KMS-11 (cell line): Measurements from ENCODE around the gene TSPOAP1.

Experiments used
- H2AFZ ChIP-seq: fragments of 200-600 bp; sonication (generic); 2 replicates; pipeline ENCODE4 v1.6.1; 2016; ENCODE audit warnings: antibody characterized with exemption, mixed run types, low read depth
- H3K27ac ChIP-seq: fragments of 200-600 bp; sonication (generic); 2 replicates; pipeline ENCODE4 v1.6.1; 2016; ENCODE audit warnings: mild to moderate bottlenecking, mixed run types
- H3K27me3 ChIP-seq: fragments of 200-600 bp; sonication (generic); 2 replicates; pipeline ENCODE4 v1.6.1; 2017; ENCODE audit warnings: mild to moderate bottlenecking, low read depth, mixed run types, moderate library complexity; ENCODE audit not compliant: insufficient read depth
- H3K36me3 ChIP-seq: fragments of 200-600 bp; sonication (generic); 2 replicates; pipeline ENCODE4 v1.6.1; 2017; ENCODE audit warnings: mild to moderate bottlenecking, mixed run types; ENCODE audit not compliant: insufficient read depth
- H3K4me1 ChIP-seq: fragments of 200-600 bp; sonication (generic); 2 replicates; pipeline ENCODE4 v1.6.1; 2016; ENCODE audit warnings: mild to moderate bottlenecking, low read depth, mixed run types; ENCODE audit not compliant: poor library complexity, severe bottlenecking
- H3K4me2 ChIP-seq: fragments of 200-600 bp; sonication (generic); 2 replicates; pipeline ENCODE4 v1.7.0; 2016; ENCODE audit warnings: mild to moderate bottlenecking, mixed run types
- H3K4me3 ChIP-seq: fragments of 200-600 bp; sonication (generic); IDR thresholded peaks from 2 replicates; pipeline ENCODE4 v1.6.1; 2017; ENCODE audit warnings: low read depth, low read length, mixed read lengths; ENCODE audit not compliant: insufficient read depth
- H3K79me2 ChIP-seq: fragments of 200-600 bp; sonication (generic); 2 replicates; pipeline ENCODE4 v1.6.1; 2016; ENCODE audit warnings: low read depth, mixed run types; ENCODE audit not compliant: insufficient read depth
- H3K9ac ChIP-seq: fragments of 200-600 bp; sonication (generic); 2 replicates; pipeline ENCODE4 v1.6.1; 2016; ENCODE audit warnings: mild to moderate bottlenecking, mixed run types
- H4K20me1 ChIP-seq: fragments of 200-600 bp; sonication (generic); 2 replicates; pipeline ENCODE4 v1.6.1; 2016; ENCODE audit warnings: mild to moderate bottlenecking, mixed run types; ENCODE audit not compliant: insufficient read depth
- CTCF ChIP-seq: fragments of 200-600 bp; sonication (generic); conservative IDR thresholded peaks from 2 replicates; pipeline ENCODE4 v1.6.1; 2017; ENCODE audit warnings: low read depth, mild to moderate bottlenecking, antibody characterized with exemption, low read length, moderate library complexity, mixed read lengths

The TSPOAP1 gene

GRCh38 chr17:58269557-58270291 lies 58.9 kb downstream of the TSPOAP1 start:
- no peak overlapping the region for H3K4me3 ChIP-seq
- H3K36me3 ChIP-seq: no peaks in the 10 kb centered on the region
- no peak overlapping the region for H3K4me2 ChIP-seq
- TF ChIP-seq CTCF: no peak
- H3K27ac ChIP-seq: no peak overlapping the region
- H3K9ac ChIP-seq: no peak overlapping the region
- no peaks in the 10 kb centered on the region for H3K4me1 ChIP-seq
- no peaks in the 10 kb centered on the region for H4K20me1 ChIP-seq
- no peaks in the 10 kb centered on the region for H3K79me2 ChIP-seq
- H2AFZ ChIP-seq: no peak overlapping the region
- no peaks in the 10 kb centered on the region for H3K27me3 ChIP-seq

GRCh38 chr17:58268774-58269556 lies 59.6 kb downstream of the TSPOAP1 start:
- no peaks in the 10 kb centered on the region for H3K27me3 ChIP-seq
- no peak overlapping the region for H3K4me3 ChIP-seq
- no peak for TF ChIP-seq CTCF
- H3K9ac ChIP-seq: no peak overlapping the region
- no peak overlapping the region for H2AFZ ChIP-seq
- H3K27ac ChIP-seq: no peak overlapping the region
- H3K4me2 ChIP-seq: no peak overlapping the region
- no peaks in the 10 kb centered on the region for H3K36me3 ChIP-seq
- H3K4me1 ChIP-seq: no peaks in the 10 kb centered on the region
- H3K79me2 ChIP-seq: no peaks in the 10 kb centered on the region
- H4K20me1 ChIP-seq: no peaks in the 10 kb centered on the region

- H2AFZ ChIP-seq: no peak overlapping the region
Measured at GRCh38 chr17:58268326-58268725, 60.3 kb downstream of the TSPOAP1 start.

More at GRCh38 chr17:58268326-58268725, 60.3 kb downstream of the TSPOAP1 start:
- Histone ChIP-seq H3K27me3 (no peaks in the 10 kb centered on the region), H3K4me3 (no peak overlapping the region), H3K36me3 (no peaks in the 10 kb centered on the region), H3K4me1 (peaks cover 5% of the 10 kb centered on the region), H3K79me2 (no peaks in the 10 kb centered on the region), H3K9ac (no peak overlapping the region), H4K20me1 (no peaks in the 10 kb centered on the region), H3K4me2 (no peak overlapping the region), H3K27ac (no peak overlapping the region)
- TF ChIP-seq CTCF: no peak
